Measurements from ENCODE around the gene AKAP10.
"Not testable (repeated sequence)": the region's sequence is repeated elsewhere in the genome, so short reads cannot be mapped to it uniquely, and the experiment has no call there.

The AKAP10 gene

GRCh38 chr17:19978805-19979211 is 1.2 kb upstream of the AKAP10 start:
- DNase-seq: no peak

GRCh38 chr17:19978209-19978802 is 678 bp upstream of the AKAP10 start:
- DNase-seq: peak in 1 of 2 donors; percentile 15

- no peak for DNase-seq
These were observed 2.0 kb downstream of the AKAP10 start for GRCh38 chr17:19975601-19976000.

- no peak for DNase-seq
These were observed 4.5 kb downstream of the AKAP10 start for GRCh38 chr17:19973156-19973555.

- DNase-seq: not testable (repeated sequence)
These were observed 14.7 kb downstream of the AKAP10 start for GRCh38 chr17:19962954-19963353.

- no peak for DNase-seq
These were observed 19.6 kb downstream of the AKAP10 start for GRCh38 chr17:19958023-19958422.

GRCh38 chr17:19955099-19955498 is 22.5 kb downstream of the AKAP10 start:
- no peak for DNase-seq

GRCh38 chr17:19951411-19951810 is 26.2 kb downstream of the AKAP10 start:
- not testable (repeated sequence) for DNase-seq

GRCh38 chr17:19950624-19951195 is 26.9 kb downstream of the AKAP10 start:
- DNase-seq: not testable (repeated sequence)

- DNase-seq: no peak
These were observed 29.3 kb downstream of the AKAP10 start for GRCh38 chr17:19948116-19948943.

GRCh38 chr17:19946921-19947320 is 30.7 kb downstream of the AKAP10 start:
- no peak for DNase-seq

- DNase-seq: no peak
These were observed 32.5 kb downstream of the AKAP10 start for GRCh38 chr17:19945009-19945626.

GRCh38 chr17:19943599-19943998 is 34.0 kb downstream of the AKAP10 start:
- DNase-seq: no peak

- DNase-seq: no peak
These were observed 34.6 kb downstream of the AKAP10 start for GRCh38 chr17:19943026-19943425.

GRCh38 chr17:19940722-19941464 is 36.7 kb downstream of the AKAP10 start:
- no peak for DNase-seq

- no peak for DNase-seq
These were observed 37.5 kb downstream of the AKAP10 start for GRCh38 chr17:19939993-19940721.

- no peak for DNase-seq
These were observed 38.9 kb downstream of the AKAP10 start for GRCh38 chr17:19938736-19939135.

- DNase-seq: no peak
These were observed 40.1 kb downstream of the AKAP10 start for GRCh38 chr17:19937522-19937921.

- DNase-seq: no peak
These were observed 42.5 kb downstream of the AKAP10 start for GRCh38 chr17:19935169-19935568.

- no peak for DNase-seq
These were observed 44.0 kb downstream of the AKAP10 start for GRCh38 chr17:19933628-19934027.

- no peak for DNase-seq
These were observed 44.4 kb downstream of the AKAP10 start for GRCh38 chr17:19933221-19933620.

- no peak for DNase-seq
These were observed 49.3 kb downstream of the AKAP10 start for GRCh38 chr17:19928299-19928698.
